Activated CD4-positive, alpha-beta memory T cell treated with anti-CD3 and anti-CD28 coated beads for 36 hours (primary cell): ENCODE measurements around the gene GRM8. TPM values are rescaled to one million over a fixed set of nuclear protein-coding genes. Genes with fewer than 3 reads are reported as not detected.

Source experiments
- CTCF ChIA-PET: fragments of 350-600 bp; sonication (Branson Sonifier 250); formaldehyde crosslinking; loops from one replicate; lab custom pipeline; 2021; ENCODE audit warnings: antibody characterized with exemption, inconsistent platforms; lab: Charles Lee
- POLR2A ChIA-PET: fragments of 350-600 bp; sonication (Branson Sonifier 250); formaldehyde crosslinking; loops from one replicate; lab custom pipeline; 2021; ENCODE audit warnings: antibody characterized with exemption; lab: Charles Lee
- DNase-seq: peaks from one replicate; pipeline ENCODE4 v3.0.0-alpha.2; 2020
- H3K27ac Mint-ChIP-seq: one replicate; pipeline ENCODE4 v1.8.0; 2021; ENCODE audit warnings: mixed read lengths
- H3K27me3 Mint-ChIP-seq: one replicate; pipeline ENCODE4 v1.8.0; 2021; ENCODE audit warnings: mixed read lengths
- H3K36me3 Mint-ChIP-seq: one replicate; pipeline ENCODE4 v1.8.0; 2021; ENCODE audit warnings: mixed read lengths
- H3K4me1 Mint-ChIP-seq: one replicate; pipeline ENCODE4 v1.8.0; 2021; ENCODE audit warnings: low read depth, mixed read lengths
- H3K4me3 Mint-ChIP-seq: one replicate; pipeline ENCODE4 v1.8.0; 2021; ENCODE audit warnings: mild to moderate bottlenecking, mixed read lengths
- H3K9me3 Mint-ChIP-seq: one replicate; pipeline ENCODE4 v1.8.0; 2021; ENCODE audit warnings: mixed read lengths
- intact Hi-C: fragments of 100-400 bp; cut with micrococcal nuclease; formaldehyde crosslinking; loops from one replicate; pipeline ENCODE4 v1.15.1; 2023
- total RNA-seq, 2 experiments: library from RNA; stranded (reverse); gene quantifications; one replicate each; pipeline ENCODE4 v1.2.3, GENCODE V29; 2021

GRM8 gene
- total RNA-seq, 2 experiments from 2014 or later, result not detected

- intact Hi-C loops, result no loop called here
- H3K9me3 Mint-ChIP-seq, result no peaks in the 10 kb centered on the region
- no peak overlapping the region for H3K27ac Mint-ChIP-seq
- peaks cover 1% of the 10 kb centered on the region for H3K27me3 Mint-ChIP-seq
- H3K36me3 Mint-ChIP-seq, result no peaks in the 10 kb centered on the region
- POLR2A ChIA-PET, result no interaction called here
- no peak overlapping the region for H3K4me3 Mint-ChIP-seq
- H3K4me1 Mint-ChIP-seq, result no peaks in the 10 kb centered on the region
- CTCF ChIA-PET, result no interaction called here
- DNase-seq, result no peak
Observed at GRCh38 chr7:126658684-126659083, 594.1 kb downstream of the GRM8 start.

- CTCF ChIA-PET, result no interaction called here
- no peaks in the 10 kb centered on the region for H3K9me3 Mint-ChIP-seq
- POLR2A ChIA-PET, result no interaction called here
- no peak overlapping the region for H3K4me3 Mint-ChIP-seq
- peaks cover 1% of the 10 kb centered on the region for H3K27me3 Mint-ChIP-seq
- H3K36me3 Mint-ChIP-seq, result no peaks in the 10 kb centered on the region
- intact Hi-C loops, result no loop called here
- no peak for DNase-seq
- H3K27ac Mint-ChIP-seq, result no peak overlapping the region
- H3K4me1 Mint-ChIP-seq, result no peaks in the 10 kb centered on the region
Observed at GRCh38 chr7:126657599-126658358, 595.0 kb downstream of the GRM8 start.

- Mint-ChIP-seq H3K4me3 (no peak overlapping the region), H3K9me3 (no peaks in the 10 kb centered on the region), H3K4me1 (no peaks in the 10 kb centered on the region), H3K27ac (no peak overlapping the region), H3K36me3 (no peaks in the 10 kb centered on the region), H3K27me3 (peaks cover 1% of the 10 kb centered on the region)
- ChIA-PET POLR2A (no interaction called here), CTCF (no interaction called here)
- intact Hi-C loops, result no loop called here
- DNase-seq, result no peak
Observed at GRCh38 chr7:126657137-126657536, 595.6 kb downstream of the GRM8 start.

- no peaks in the 10 kb centered on the region for H3K4me1 Mint-ChIP-seq
- H3K27me3 Mint-ChIP-seq, result no peaks in the 10 kb centered on the region
- H3K27ac Mint-ChIP-seq, result no peak overlapping the region
- no peaks in the 10 kb centered on the region for H3K9me3 Mint-ChIP-seq
- H3K36me3 Mint-ChIP-seq, result no peaks in the 10 kb centered on the region
- no peak overlapping the region for H3K4me3 Mint-ChIP-seq
- DNase-seq, result no peak
- ChIA-PET POLR2A (no interaction called here), CTCF (no interaction called here)
- intact Hi-C loops, result no loop called here
Observed at GRCh38 chr7:126656165-126656564, 596.6 kb downstream of the GRM8 start.

GRCh38 chr7:126637538-126637937 lies 615.2 kb downstream of the GRM8 start:
- DNase-seq, result no peak
- no peaks in the 10 kb centered on the region for H3K4me1 Mint-ChIP-seq
- no peak overlapping the region for H3K27ac Mint-ChIP-seq
- POLR2A ChIA-PET, result no interaction called here
- intact Hi-C loops, result no loop called here
- no peak overlapping the region for H3K4me3 Mint-ChIP-seq
- no peaks in the 10 kb centered on the region for H3K9me3 Mint-ChIP-seq
- CTCF ChIA-PET, result no interaction called here
- no peaks in the 10 kb centered on the region for H3K27me3 Mint-ChIP-seq
- no peaks in the 10 kb centered on the region for H3K36me3 Mint-ChIP-seq

- no peaks in the 10 kb centered on the region for H3K27me3 Mint-ChIP-seq
- CTCF ChIA-PET, result interaction anchor here (0.5 kb wide), 1 partner anchor 1051 kb away, joined by 3 read pairs; no protein-coding TSS in a partner anchor
Observed at GRCh38 chr7:126635545-126635944, 617.2 kb downstream of the GRM8 start.

GRCh38 chr7:126608339-126608776 lies 644.4 kb downstream of the GRM8 start:
- Mint-ChIP-seq H3K36me3 (no peaks in the 10 kb centered on the region), H3K4me3 (no peak overlapping the region), H3K4me1 (no peaks in the 10 kb centered on the region), H3K9me3 (no peaks in the 10 kb centered on the region), H3K27ac (no peak overlapping the region), H3K27me3 (no peaks in the 10 kb centered on the region)
- ChIA-PET CTCF (no interaction called here), POLR2A (no interaction called here)
- no peak for DNase-seq
- intact Hi-C loops, result no loop called here

More at GRCh38 chr7:126635545-126635944, 617.2 kb downstream of the GRM8 start:
- POLR2A ChIA-PET, result no interaction called here
- Mint-ChIP-seq H3K9me3 (no peaks in the 10 kb centered on the region), H3K4me1 (no peaks in the 10 kb centered on the region), H3K27ac (no peak overlapping the region), H3K36me3 (no peaks in the 10 kb centered on the region), H3K4me3 (no peak overlapping the region)
- DNase-seq, result no peak
- intact Hi-C loops, result no loop called here

GRCh38 chr7:126606331-126606730 lies 646.4 kb downstream of the GRM8 start:
- H3K27me3 Mint-ChIP-seq, result no peaks in the 10 kb centered on the region
- CTCF ChIA-PET, result no interaction called here

GRCh38 chr7:126605553-126605952 lies 647.2 kb downstream of the GRM8 start:
- POLR2A ChIA-PET, result no interaction called here
- no peaks in the 10 kb centered on the region for H3K36me3 Mint-ChIP-seq
- intact Hi-C loops, result no loop called here
- DNase-seq, result no peak
- H3K9me3 Mint-ChIP-seq, result no peaks in the 10 kb centered on the region
- no peaks in the 10 kb centered on the region for H3K27me3 Mint-ChIP-seq
- CTCF ChIA-PET, result no interaction called here
- H3K4me1 Mint-ChIP-seq, result no peaks in the 10 kb centered on the region
- no peak overlapping the region for H3K27ac Mint-ChIP-seq
- no peak overlapping the region for H3K4me3 Mint-ChIP-seq

More at GRCh38 chr7:126606331-126606730, 646.4 kb downstream of the GRM8 start:
- intact Hi-C loops, result no loop called here
- POLR2A ChIA-PET, result no interaction called here
- H3K4me1 Mint-ChIP-seq, result no peaks in the 10 kb centered on the region
- DNase-seq, result no peak
- H3K36me3 Mint-ChIP-seq, result no peaks in the 10 kb centered on the region
- no peak overlapping the region for H3K4me3 Mint-ChIP-seq
- no peaks in the 10 kb centered on the region for H3K9me3 Mint-ChIP-seq
- no peak overlapping the region for H3K27ac Mint-ChIP-seq

- Mint-ChIP-seq H3K4me3 (no peak overlapping the region), H3K9me3 (no peaks in the 10 kb centered on the region), H3K27ac (no peak overlapping the region), H3K27me3 (no peaks in the 10 kb centered on the region), H3K4me1 (no peaks in the 10 kb centered on the region), H3K36me3 (no peaks in the 10 kb centered on the region)
- CTCF ChIA-PET, result no interaction called here
- DNase-seq, result no peak
- intact Hi-C loops, result no loop called here
- POLR2A ChIA-PET, result no interaction called here
Observed at GRCh38 chr7:126605056-126605455, 647.7 kb downstream of the GRM8 start.

GRCh38 chr7:126589068-126589684 lies 663.6 kb downstream of the GRM8 start:
- H3K36me3 Mint-ChIP-seq, result no peaks in the 10 kb centered on the region
- ChIA-PET POLR2A (no interaction called here), CTCF (no interaction called here)
- peaks cover 6% of the 10 kb centered on the region for H3K9me3 Mint-ChIP-seq
- DNase-seq, result no peak
- intact Hi-C loops, result no loop called here
- no peaks in the 10 kb centered on the region for H3K4me1 Mint-ChIP-seq
- H3K27ac Mint-ChIP-seq, result no peak overlapping the region
- no peaks in the 10 kb centered on the region for H3K27me3 Mint-ChIP-seq
- H3K4me3 Mint-ChIP-seq, result no peak overlapping the region

GRCh38 chr7:126578338-126578737 lies 674.4 kb downstream of the GRM8 start:
- no peaks in the 10 kb centered on the region for H3K36me3 Mint-ChIP-seq
- CTCF ChIA-PET, result no interaction called here
- no peak for DNase-seq
- intact Hi-C loops, result no loop called here
- no peaks in the 10 kb centered on the region for H3K4me1 Mint-ChIP-seq
- H3K9me3 Mint-ChIP-seq, result no peaks in the 10 kb centered on the region
- no peaks in the 10 kb centered on the region for H3K27me3 Mint-ChIP-seq
- POLR2A ChIA-PET, result no interaction called here
- H3K4me3 Mint-ChIP-seq, result no peak overlapping the region
- H3K27ac Mint-ChIP-seq, result no peak overlapping the region
